NOMO-1 treated with dmso at 0.1 percent for 144 hours (cell line): ENCODE results near the gene TDRD9.

Source experiments
- DNase-seq: peaks from one replicate; lab custom pipeline; 2025; ENCODE audit not compliant: unreplicated experiment; lab: John Stamatoyannopoulos, UW

TDRD9 gene

GRCh38 chr14:104087505-104087904 lies 159.2 kb downstream of the TDRD9 start:
- DNase-seq = no peak

DNA sequence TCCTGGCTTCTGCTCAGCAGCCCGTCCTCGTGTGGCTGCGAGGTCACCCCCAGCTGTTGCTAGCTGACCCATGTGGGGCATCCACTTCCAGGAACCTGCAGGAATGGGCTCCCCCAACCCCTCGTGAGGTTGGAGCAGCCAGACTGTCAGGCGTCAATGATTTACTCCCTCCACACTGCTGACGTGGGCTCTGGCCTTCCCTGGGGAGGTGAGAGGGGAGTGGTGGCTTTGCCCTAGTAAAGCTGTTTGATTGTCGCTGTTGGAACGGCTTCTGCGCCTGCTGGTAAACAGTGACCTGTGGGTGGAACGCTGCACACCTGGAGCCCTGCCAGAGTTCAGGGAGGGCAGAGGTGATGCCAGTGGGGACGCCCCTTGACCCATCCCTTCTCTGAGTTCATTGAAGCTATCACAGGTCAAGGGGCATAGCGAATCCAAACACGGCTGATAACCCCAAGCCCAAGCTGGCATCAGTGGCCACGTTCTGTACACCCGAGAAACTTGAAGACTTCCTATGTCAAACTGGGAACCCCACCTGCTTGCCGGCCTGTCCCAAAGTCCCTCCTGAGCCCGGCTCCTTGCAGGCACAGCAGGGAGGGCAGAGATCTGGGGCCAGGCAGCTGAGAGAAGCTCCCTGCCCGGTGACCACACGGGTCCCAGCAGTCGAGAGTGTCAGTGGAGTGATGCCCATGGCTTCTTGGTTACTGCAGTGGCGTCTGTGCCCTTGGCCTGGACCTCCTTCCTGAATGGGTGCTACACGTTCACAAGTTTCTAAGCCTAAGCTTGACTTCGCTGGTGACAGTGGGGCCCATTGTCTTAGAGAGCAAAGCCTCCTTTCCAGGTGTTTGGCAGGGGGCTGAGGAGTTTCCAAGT lies 160.0 kb downstream of the TDRD9 start:
- DNase-seq = no peak

DNA sequence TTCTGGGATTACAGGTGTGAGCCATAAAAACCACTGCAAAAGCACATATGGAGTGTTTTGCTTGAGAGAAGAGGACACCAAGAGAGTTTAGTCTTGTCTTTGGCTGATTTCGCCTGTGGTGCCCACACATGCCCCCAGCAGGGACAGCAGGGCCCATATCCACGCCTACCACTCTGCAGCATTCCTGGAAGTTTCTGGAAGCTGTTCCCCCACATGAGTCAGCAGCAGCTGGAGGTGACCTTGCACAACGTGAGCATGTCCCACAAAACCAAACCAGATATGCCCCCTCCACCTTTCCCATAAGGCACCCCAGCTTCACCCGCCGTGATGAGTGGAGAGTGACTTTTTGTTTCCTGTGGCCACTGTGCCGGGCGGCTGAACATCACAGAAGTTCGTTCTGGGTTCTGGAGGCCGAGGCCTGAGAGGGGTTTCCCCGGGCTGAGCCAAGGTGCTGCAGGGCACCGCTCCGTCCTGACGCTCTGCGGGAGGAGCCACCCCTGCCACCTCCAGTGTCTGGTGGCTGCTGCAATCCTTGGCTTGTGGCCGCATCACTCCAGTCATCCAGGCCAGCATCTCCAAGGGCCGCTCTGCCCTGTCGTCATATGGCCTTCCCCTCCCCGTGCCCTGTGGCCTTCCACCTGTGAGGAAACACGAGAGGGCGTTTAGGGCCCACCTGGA lies 162.0 kb downstream of the TDRD9 start:
- DNase-seq = no peak

DNA sequence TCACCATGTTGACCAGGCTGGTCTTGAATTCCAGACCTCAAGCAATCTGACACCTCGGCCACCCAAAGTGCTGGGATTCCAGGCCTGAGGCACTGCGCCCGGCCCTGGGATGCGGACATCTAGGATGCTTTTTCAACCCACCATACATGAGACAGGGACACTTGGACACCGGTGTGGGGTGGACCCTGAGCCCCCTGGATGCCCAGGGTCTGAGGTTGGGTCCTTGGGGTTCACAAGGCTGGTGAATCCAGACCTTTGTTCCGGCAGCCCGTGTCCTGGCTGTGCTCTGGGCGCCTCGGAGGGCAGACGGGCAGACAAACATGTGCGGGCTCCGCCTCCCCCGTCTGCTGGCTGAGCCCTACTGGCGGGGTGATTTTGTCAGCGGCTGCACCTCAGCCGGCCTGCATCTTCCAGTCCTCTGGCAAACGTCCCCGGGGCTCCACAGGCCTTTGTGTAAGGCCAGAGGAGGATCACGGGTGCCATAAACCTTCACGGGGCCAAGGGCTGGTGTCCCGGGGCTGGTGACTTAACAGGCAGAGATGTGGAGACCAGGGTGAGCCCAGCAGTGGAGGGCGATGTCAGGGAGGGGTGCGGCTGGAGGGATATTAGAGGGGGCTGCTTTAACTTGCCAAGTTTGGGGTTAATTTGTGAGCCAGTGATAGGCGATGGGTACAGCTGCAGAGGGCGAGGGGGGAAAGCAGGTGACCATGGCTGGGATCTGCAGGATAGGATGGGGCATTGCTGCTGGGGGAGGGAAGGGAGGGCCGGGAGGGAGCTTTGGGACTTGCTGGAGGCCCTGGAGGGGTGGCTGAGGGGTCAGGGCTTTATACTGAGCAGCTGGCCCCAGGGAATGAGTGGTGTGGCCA lies 163.0 kb downstream of the TDRD9 start:
- no peak for DNase-seq

DNA sequence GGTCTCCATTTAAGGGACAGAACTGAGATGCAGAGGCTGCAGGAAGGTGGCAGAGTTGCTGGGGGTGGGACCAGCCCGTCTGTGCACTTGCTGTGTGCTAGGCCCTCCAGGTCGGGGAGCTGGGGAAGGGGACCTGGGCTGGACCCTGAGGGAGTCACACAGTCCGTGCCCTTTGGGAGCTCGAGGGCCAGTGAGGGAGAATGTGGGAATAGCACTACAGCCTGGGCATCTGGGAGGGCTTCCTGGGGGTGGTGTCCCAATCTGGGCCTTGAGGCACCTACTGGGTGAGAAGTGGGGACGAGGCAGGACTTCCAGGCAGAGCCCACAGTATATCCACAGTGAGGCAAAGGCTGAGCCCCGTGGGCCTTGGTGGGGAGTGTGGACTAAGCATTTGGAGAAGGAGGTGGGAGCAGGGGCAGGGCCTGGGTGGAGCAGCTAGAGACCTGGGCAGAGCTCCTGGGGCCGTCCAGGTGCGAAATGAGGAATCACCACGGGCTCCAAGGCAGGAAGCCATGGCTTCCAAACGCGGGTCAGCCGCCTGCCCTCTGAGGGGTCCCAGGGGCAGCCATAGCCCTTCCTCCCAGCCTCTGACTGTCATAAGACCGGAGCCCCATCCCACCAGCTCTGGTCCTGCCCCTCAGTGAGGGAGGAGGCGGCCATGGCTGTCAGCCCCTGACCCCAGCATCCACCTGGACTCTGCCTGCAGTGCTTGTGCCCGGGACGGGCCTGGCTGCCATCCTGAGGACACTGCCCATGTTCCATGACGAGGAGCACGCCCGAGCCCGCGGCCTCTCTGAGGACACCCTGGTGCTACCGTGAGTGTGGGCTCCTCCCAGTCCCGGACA lies 163.9 kb downstream of the TDRD9 start:
- no peak for DNase-seq

DNA sequence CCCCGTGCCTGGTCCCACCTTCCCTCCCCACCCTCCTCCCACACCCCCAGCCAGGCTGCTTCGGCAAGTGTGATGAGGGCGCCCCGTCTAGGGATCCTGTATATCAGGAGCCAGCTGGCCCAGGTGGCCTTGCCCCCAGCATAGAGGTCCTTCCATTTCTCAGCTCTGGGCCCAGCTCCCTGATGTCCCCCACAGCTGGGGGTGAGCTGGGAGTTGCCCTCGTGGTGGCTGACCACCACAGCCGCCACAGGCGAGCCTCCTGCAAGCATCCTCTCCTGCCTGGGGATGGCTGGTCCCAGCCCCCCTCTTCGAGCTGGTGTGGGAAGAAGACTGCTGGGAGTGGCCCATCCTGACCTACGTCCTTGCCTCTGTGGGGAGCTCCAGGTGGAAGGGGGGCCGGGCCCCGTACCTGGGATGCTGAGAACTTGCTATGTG lies 164.7 kb downstream of the TDRD9 start:
- DNase-seq = no peak

GRCh38 chr14:104093366-104094055 lies 165.3 kb downstream of the TDRD9 start:
- DNase-seq = no peak

DNA sequence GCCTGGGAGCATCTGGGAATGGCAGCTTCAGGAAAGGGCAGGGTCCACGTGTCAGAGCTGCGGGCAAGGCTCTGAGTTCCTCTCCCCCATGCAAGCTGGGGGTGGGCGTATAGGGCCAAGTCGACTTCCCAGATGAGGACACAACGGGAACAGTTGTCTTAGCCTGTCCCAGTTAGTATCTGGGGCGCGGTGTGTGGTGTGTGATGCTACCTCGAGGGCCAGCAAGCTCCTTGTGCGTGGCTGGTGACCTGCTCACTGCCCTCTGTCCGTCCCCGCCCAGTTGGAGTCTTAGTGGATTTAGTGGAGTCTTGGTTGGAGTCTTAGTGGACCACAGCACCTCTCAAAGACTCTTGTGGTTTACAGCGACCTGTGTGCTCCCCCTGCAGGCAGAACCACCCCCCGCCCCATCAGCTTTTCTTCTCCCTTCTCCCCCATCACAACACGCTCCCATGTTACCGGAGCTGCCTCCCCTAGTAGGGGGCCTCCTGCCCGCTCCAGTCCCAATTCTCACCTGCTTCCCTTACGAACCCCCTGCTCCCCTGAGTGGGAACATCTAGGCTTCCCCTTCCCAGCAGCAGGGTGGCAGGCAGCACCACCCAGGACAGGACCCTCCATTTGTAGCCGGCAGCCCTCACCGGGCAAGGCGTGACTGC lies 165.9 kb downstream of the TDRD9 start:
- no peak for DNase-seq

GRCh38 chr14:104094709-104095425 lies 166.6 kb downstream of the TDRD9 start:
- peak; percentile 22 for DNase-seq

DNA sequence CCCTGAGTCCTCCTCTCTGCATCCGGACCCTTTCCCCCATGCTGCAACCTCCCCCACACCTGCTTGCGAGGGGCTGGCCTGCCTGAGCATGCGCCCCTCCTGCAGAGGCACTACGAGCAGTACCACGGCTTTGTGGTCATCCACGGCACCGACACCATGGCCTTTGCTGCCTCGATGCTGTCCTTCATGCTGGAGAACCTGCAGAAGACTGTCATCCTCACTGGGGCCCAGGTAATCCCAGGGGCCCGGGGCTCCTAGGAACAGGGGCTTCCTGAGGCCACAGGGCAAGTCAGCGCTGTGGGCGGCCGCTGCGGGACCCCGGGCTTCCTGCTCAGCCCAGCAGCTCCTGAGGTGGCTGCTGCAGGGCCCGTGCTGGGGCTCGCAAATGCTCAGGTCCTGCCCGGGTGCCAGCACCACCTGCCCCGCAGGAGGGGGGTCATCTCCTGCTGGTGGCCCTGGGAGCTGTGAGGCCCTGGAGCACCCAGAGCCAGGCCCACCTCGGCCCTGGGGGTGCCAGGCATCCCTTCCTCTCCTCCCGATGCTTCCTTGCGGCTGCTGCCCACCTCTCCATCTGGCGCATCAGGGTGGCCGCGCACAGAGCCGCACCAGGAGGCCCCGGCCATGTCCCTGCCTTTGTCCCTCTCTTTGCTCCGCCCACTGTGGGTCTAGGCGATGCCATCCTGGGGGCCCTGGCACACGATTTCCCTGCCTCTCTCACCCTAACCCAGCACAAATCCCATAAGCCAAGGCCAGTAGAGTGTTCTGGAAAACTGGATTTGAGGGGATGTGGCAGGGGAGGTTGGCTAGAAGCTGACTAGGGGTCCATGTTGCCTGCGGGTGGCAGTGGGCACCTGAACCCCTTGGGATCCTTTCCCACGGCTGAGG lies 167.4 kb downstream of the TDRD9 start:
- DNase-seq = no peak

- DNase-seq = no peak
Observed at GRCh38 chr14:104096318-104096717, 168.1 kb downstream of the TDRD9 start.

- DNase-seq = no peak
Observed at GRCh38 chr14:104096751-104097700, 168.8 kb downstream of the TDRD9 start.

- no peak for DNase-seq
Observed at GRCh38 chr14:104098272-104099095, 170.2 kb downstream of the TDRD9 start.

GRCh38 chr14:104099096-104100041 lies 171.1 kb downstream of the TDRD9 start:
- DNase-seq = no peak
